CD14-positive monocyte (primary cell): ENCODE measurements around the gene RSRC1. TPM values are rescaled to one million over a fixed set of nuclear protein-coding genes. Genes with fewer than 3 reads are reported as not detected.

Experiments used
- DNase-seq, 3 donors: peaks; one replicate each; pipeline ENCODE4 v3.0.0-alpha.2; 2011 to 2022
- H2AFZ ChIP-seq: 2 replicates; pipeline ENCODE4 v1.6.0; 2012; ENCODE audit warnings: mild to moderate bottlenecking, low read depth, low read length, inconsistent platforms; ENCODE audit not compliant: insufficient read depth, poor library complexity, severe bottlenecking
- H3K27ac ChIP-seq, 2 donors: 1 replicate in 1 of 2; 2 replicates in 1 of 2; pipeline ENCODE4 v1.5.1; 2012 to 2013; ENCODE audit warnings: low read length in 2 of 2, control low read depth in 1 of 2, inconsistent platforms in 1 of 2, low read depth in 1 of 2, mild to moderate bottlenecking in 1 of 2
- H3K27me3 ChIP-seq, 2 donors: one replicate each; pipeline versions ENCODE4 v1.6.0 to v1.6.1; 2011 to 2013; ENCODE audit warnings: low read length in 2 of 2; ENCODE audit not compliant: control insufficient read depth in 2 of 2, insufficient read depth in 2 of 2
- H3K36me3 ChIP-seq, 2 donors: replicated peaks in 1 of 2; 1 replicate in 1 of 2; 2 replicates in 1 of 2; pipeline versions ENCODE4 v1.5.1 to v1.6.1; 2012 to 2013; ENCODE audit warnings: low read length in 2 of 2, control low read depth in 1 of 2, inconsistent platforms in 1 of 2, mild to moderate bottlenecking in 1 of 2; ENCODE audit not compliant: insufficient read depth in 2 of 2, control insufficient read depth in 1 of 2
- H3K4me1 ChIP-seq, 2 donors: 1 replicate in 1 of 2; 2 replicates in 1 of 2; pipeline versions ENCODE4 v1.5.1 to v1.6.1; 2012 to 2013; ENCODE audit warnings: low read length in 2 of 2, control low read depth in 1 of 2, inconsistent platforms in 1 of 2, mild to moderate bottlenecking in 1 of 2, moderate library complexity in 1 of 2; ENCODE audit not compliant: insufficient read depth in 2 of 2, control insufficient read depth in 1 of 2
- H3K4me2 ChIP-seq: replicated peaks from 2 replicates; pipeline ENCODE3; 2012; ENCODE audit warnings: low read length, moderate library complexity, mild to moderate bottlenecking; ENCODE audit not compliant: poor library complexity, severe bottlenecking; ENCODE audit errors: extremely low read depth
- H3K4me3 ChIP-seq, 3 experiments: fragments of 200-600 bp in 1 of 3; sonication (generic) in 1 of 3; replicated peaks in 1 of 3; 1 replicate in 2 of 3; 2 replicates in 1 of 3; pipeline ENCODE4 v1.5.1; 2011 to 2013; ENCODE audit warnings: low read length in 3 of 3, mild to moderate bottlenecking in 3 of 3, control low read depth in 2 of 3, low read depth in 2 of 3, inconsistent platforms in 1 of 3, moderate library complexity in 1 of 3
- H3K79me2 ChIP-seq: 2 replicates; pipeline ENCODE4 v1.6.0; 2012; ENCODE audit warnings: mild to moderate bottlenecking, control low read depth, inconsistent platforms, low read length, moderate library complexity; ENCODE audit not compliant: insufficient read depth
- H3K9ac ChIP-seq: 2 replicates; pipeline ENCODE4 v1.6.0; 2017; ENCODE audit warnings: low read length, mild to moderate bottlenecking; ENCODE audit not compliant: insufficient read depth, poor library complexity, severe bottlenecking
- H3K9me3 ChIP-seq, 2 donors: replicated peaks in 1 of 2; 1 replicate in 1 of 2; 2 replicates in 1 of 2; pipeline versions ENCODE4 v1.5.1 to v1.6.1; 2012 to 2013; ENCODE audit warnings: low read length in 2 of 2, control low read depth in 1 of 2; ENCODE audit not compliant: control insufficient read depth in 1 of 2, insufficient read depth in 1 of 2
- H4K20me1 ChIP-seq: 2 replicates; pipeline ENCODE4 v1.6.0; 2012; ENCODE audit warnings: mild to moderate bottlenecking, low read length, control low read depth, moderate library complexity; ENCODE audit not compliant: insufficient read depth
- H3K27ac Mint-ChIP-seq, 7 donors: one replicate each; pipeline ENCODE4 v1.8.0; 2020; ENCODE audit warnings: mild to moderate bottlenecking in 7 of 7, mixed read lengths in 7 of 7, moderate library complexity in 6 of 7, inconsistent platforms in 2 of 7
- H3K27me3 Mint-ChIP-seq, 3 donors: one replicate each; pipeline ENCODE4 v1.8.0; 2021 to 2022; ENCODE audit warnings: low read depth in 3 of 3, mild to moderate bottlenecking in 3 of 3, mixed read lengths in 3 of 3, moderate library complexity in 3 of 3, inconsistent platforms in 1 of 3
- H3K36me3 Mint-ChIP-seq, 2 donors: one replicate each; pipeline ENCODE4 v1.8.0; 2020; ENCODE audit warnings: mixed read lengths in 2 of 2, inconsistent platforms in 1 of 2, mild to moderate bottlenecking in 1 of 2
- H3K4me1 Mint-ChIP-seq: one replicate; pipeline ENCODE4 v1.8.0; 2020; ENCODE audit warnings: mild to moderate bottlenecking, mixed read lengths
- H3K4me3 Mint-ChIP-seq, 2 donors: one replicate each; pipeline ENCODE4 v1.8.0; 2020; ENCODE audit warnings: mild to moderate bottlenecking in 2 of 2, mixed read lengths in 2 of 2, moderate library complexity in 1 of 2
- H3K9me3 Mint-ChIP-seq, 7 donors: one replicate each; pipeline ENCODE4 v1.8.0; 2020 to 2022; ENCODE audit warnings: mixed read lengths in 7 of 7, mild to moderate bottlenecking in 6 of 7, moderate library complexity in 6 of 7, inconsistent platforms in 2 of 7
- CTCF ChIP-seq: fragments of 200-600 bp; IDR thresholded peaks from one replicate; pipeline ENCODE4 v1.8.0; 2022; ENCODE audit warnings: antibody characterized with exemption, mild to moderate bottlenecking
- WGBS: methylation state at CpG from one replicate; pipeline ENCODE4 v1.1.5; 2013; ENCODE audit warnings: missing lambda C conversion rate; ENCODE audit not compliant: insufficient coverage; 5-methylcytosine and 5-hydroxymethylcytosine counted together
- intact Hi-C, 2 donors: fragments of 100-400 bp; cut with micrococcal nuclease; formaldehyde crosslinking; loops; one replicate each; pipeline versions ENCODE4 v1.15.0 to v1.15.1; 2023
- polyA plus RNA-seq, 3 donors: library from polyadenylated mRNA; depleted of rRNA in 1 of 3; unstranded in 2 of 3; stranded (reverse) in 1 of 3; fragments of 300-500 nt in 2 of 3; fragments of >200 nt in 1 of 3; fragmentation: Illumina TruSeq in 2 of 3; gene quantifications; 1 replicate in 2 of 3; 2 replicates in 1 of 3; pipeline ENCODE4 v1.2.3, GENCODE V29; 2012 to 2021

The RSRC1 gene
- polyA plus RNA-seq, 3 donors, result 6.6 to 31.7 (median 15.1) TPM

GRCh38 chr3:158158969-158159368 is 49.1 kb downstream of the RSRC1 start:
- Mint-ChIP-seq H3K36me3 (peaks cover 32 to 35% of the 10 kb centered on the region in 2 donors), H3K4me1 (peaks cover 2% of the 10 kb centered on the region)

GRCh38 chr3:158159714-158160113 is 49.8 kb downstream of the RSRC1 start:
- Histone ChIP-seq H2AFZ (no peak overlapping the region), H3K9me3 (no peaks in the 10 kb centered on the region), H3K79me2 (no peaks in the 10 kb centered on the region), H3K4me2 (no peak overlapping the region), H3K27ac (no peak overlapping the region), H3K4me1 (no peaks in the 10 kb centered on the region), H3K9ac (no peak overlapping the region), H3K36me3 (no peaks in the 10 kb centered on the region), H3K4me3 (no peak overlapping the region), H4K20me1 (no peaks in the 10 kb centered on the region), H3K27me3 (no peaks in the 10 kb centered on the region)
- Mint-ChIP-seq H3K4me1 (peaks cover 2% of the 10 kb centered on the region), H3K27me3 (peaks cover 0 to 1% (median 0%) of the 10 kb centered on the region in 3 donors), H3K9me3 (peaks cover 0 to 3% (median 0%) of the 10 kb centered on the region in 7 donors), H3K36me3 (peaks cover 25 to 29% of the 10 kb centered on the region in 2 donors), H3K27ac (no peak overlapping the region), H3K4me3 (no peak overlapping the region)
- intact Hi-C loops, result no loop called here
- WGBS, result no CpG with 5 or more reads among the region's 3 CpGs
- no peak for DNase-seq
- no peak for TF ChIP-seq CTCF

More at GRCh38 chr3:158158969-158159368, 49.1 kb downstream of the RSRC1 start:
- Histone ChIP-seq H3K79me2 (no peaks in the 10 kb centered on the region), H3K4me2 (no peak overlapping the region), H2AFZ (no peak overlapping the region), H3K36me3 (no peaks in the 10 kb centered on the region), H3K9me3 (no peaks in the 10 kb centered on the region), H3K27ac (no peak overlapping the region), H4K20me1 (no peaks in the 10 kb centered on the region), H3K4me1 (no peaks in the 10 kb centered on the region), H3K4me3 (no peak overlapping the region), H3K9ac (no peak overlapping the region), H3K27me3 (no peaks in the 10 kb centered on the region)
- no peak for TF ChIP-seq CTCF
- no peak overlapping the region for H3K27ac Mint-ChIP-seq
- DNase-seq, result no peak
- H3K27me3 Mint-ChIP-seq, result peaks cover 0 to 1% (median 0%) of the 10 kb centered on the region in 3 donors
- H3K9me3 Mint-ChIP-seq, result peaks cover 0 to 5% (median 3%) of the 10 kb centered on the region in 7 donors
- intact Hi-C loops, result no loop called here
- H3K4me3 Mint-ChIP-seq, result no peak overlapping the region
